HL-60 (cell line): ENCODE data around the gene SFTPB.
"Not testable (repeated sequence)": the region's sequence is repeated elsewhere in the genome, so short reads cannot be mapped to it uniquely, and the experiment has no call there.

Experiments
- DNase-seq, 2 experiments: peaks; one replicate each; pipeline ENCODE4 v3.0.0-alpha.2; 2010 to 2020; ENCODE audit warnings: low read depth in 1 of 2, low spot score in 1 of 2
- H3K27ac ChIP-seq: fragments of 250-450 bp; sonication (Bioruptor Pico); replicated peaks from 2 replicates; pipeline ENCODE4 v1.5.1; 2020; ENCODE audit warnings: mild to moderate bottlenecking, moderate library complexity
- H3K27me3 ChIP-seq: fragments of 250-450 bp; sonication (Bioruptor Pico); 2 replicates; pipeline ENCODE4 v1.5.1; 2021; ENCODE audit warnings: mild to moderate bottlenecking, moderate library complexity; ENCODE audit not compliant: insufficient read depth, poor library complexity, severe bottlenecking
- H3K4me3 ChIP-seq: replicated peaks from 2 replicates; pipeline ENCODE4 v1.5.1; 2011; ENCODE audit warnings: mild to moderate bottlenecking, control low read depth, low read length; ENCODE audit not compliant: insufficient read depth
- GABPA ChIP-seq: IDR thresholded peaks from 2 replicates; pipeline ENCODE4 v1.6.1; 2012; ENCODE audit warnings: low read depth
- POLR2AphosphoS5 ChIP-seq: IDR thresholded peaks from 2 replicates; pipeline ENCODE4 v1.6.1; 2012; ENCODE audit warnings: low read depth
- SPI1 ChIP-seq: IDR thresholded peaks from 2 replicates; pipeline ENCODE4 v1.6.1; 2012; ENCODE audit warnings: low read depth, mild to moderate bottlenecking, borderline replicate concordance
- TF ChIP-seq, protein P1 (sequence below): IDR thresholded peaks from one replicate; pipeline ENCODE4 v1.5.1; 2011; ENCODE audit warnings: low read length, control low read depth, inconsistent platforms; ENCODE audit not compliant: insufficient read depth
- TF ChIP-seq, protein P2 (sequence below): IDR thresholded peaks from 2 replicates; pipeline ENCODE4 v1.6.1; 2012; ENCODE audit warnings: low read depth; ENCODE audit not compliant: insufficient replicate concordance

SFTPB gene

GRCh38 chr2:85662899-85663593 lies 5.0 kb downstream of the SFTPB start:
- H3K27me3 ChIP-seq: no peaks in the 10 kb centered on the region
- H3K27ac ChIP-seq: no peak overlapping the region
- DNase-seq: no peak
- TF ChIP-seq, protein P1, sequence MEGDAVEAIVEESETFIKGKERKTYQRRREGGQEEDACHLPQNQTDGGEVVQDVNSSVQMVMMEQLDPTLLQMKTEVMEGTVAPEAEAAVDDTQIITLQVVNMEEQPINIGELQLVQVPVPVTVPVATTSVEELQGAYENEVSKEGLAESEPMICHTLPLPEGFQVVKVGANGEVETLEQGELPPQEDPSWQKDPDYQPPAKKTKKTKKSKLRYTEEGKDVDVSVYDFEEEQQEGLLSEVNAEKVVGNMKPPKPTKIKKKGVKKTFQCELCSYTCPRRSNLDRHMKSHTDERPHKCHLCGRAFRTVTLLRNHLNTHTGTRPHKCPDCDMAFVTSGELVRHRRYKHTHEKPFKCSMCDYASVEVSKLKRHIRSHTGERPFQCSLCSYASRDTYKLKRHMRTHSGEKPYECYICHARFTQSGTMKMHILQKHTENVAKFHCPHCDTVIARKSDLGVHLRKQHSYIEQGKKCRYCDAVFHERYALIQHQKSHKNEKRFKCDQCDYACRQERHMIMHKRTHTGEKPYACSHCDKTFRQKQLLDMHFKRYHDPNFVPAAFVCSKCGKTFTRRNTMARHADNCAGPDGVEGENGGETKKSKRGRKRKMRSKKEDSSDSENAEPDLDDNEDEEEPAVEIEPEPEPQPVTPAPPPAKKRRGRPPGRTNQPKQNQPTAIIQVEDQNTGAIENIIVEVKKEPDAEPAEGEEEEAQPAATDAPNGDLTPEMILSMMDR: no peak
- TF ChIP-seq, protein P2, sequence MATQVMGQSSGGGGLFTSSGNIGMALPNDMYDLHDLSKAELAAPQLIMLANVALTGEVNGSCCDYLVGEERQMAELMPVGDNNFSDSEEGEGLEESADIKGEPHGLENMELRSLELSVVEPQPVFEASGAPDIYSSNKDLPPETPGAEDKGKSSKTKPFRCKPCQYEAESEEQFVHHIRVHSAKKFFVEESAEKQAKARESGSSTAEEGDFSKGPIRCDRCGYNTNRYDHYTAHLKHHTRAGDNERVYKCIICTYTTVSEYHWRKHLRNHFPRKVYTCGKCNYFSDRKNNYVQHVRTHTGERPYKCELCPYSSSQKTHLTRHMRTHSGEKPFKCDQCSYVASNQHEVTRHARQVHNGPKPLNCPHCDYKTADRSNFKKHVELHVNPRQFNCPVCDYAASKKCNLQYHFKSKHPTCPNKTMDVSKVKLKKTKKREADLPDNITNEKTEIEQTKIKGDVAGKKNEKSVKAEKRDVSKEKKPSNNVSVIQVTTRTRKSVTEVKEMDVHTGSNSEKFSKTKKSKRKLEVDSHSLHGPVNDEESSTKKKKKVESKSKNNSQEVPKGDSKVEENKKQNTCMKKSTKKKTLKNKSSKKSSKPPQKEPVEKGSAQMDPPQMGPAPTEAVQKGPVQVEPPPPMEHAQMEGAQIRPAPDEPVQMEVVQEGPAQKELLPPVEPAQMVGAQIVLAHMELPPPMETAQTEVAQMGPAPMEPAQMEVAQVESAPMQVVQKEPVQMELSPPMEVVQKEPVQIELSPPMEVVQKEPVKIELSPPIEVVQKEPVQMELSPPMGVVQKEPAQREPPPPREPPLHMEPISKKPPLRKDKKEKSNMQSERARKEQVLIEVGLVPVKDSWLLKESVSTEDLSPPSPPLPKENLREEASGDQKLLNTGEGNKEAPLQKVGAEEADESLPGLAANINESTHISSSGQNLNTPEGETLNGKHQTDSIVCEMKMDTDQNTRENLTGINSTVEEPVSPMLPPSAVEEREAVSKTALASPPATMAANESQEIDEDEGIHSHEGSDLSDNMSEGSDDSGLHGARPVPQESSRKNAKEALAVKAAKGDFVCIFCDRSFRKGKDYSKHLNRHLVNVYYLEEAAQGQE: peak; percentile 58
- no peak overlapping the region for H3K4me3 ChIP-seq

- no peak for DNase-seq
Observed at GRCh38 chr2:85661139-85661858, 6.7 kb downstream of the SFTPB start.

DNA sequence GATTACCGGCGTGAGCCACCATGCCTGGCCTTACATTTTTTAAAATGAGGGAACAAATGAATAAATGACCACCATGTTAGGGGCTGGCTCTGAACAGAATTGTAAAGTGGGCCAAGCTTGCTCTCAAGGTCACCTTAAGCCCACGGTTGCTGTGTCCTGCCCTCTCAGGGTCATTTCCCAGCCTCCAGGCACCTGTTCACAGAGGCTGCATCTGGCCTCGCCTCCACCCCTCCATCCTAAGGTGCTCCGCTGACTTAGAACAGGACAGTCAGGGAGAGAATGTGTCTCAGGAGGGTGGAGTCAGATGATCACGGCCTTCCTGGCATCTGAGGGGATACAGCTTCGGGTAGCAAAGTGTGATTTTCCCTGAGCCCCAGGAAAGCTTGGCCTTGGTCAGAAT lies 7.3 kb downstream of the SFTPB start:
- TF ChIP-seq SPI1 (no peak), GABPA (no peak), POLR2AphosphoS5 (no peak)
- TF ChIP-seq, protein P2: no peak
- TF ChIP-seq, protein P1: no peak
- H3K4me3 ChIP-seq: no peak overlapping the region
- H3K27ac ChIP-seq: no peak overlapping the region
- no peak for DNase-seq
- no peaks in the 10 kb centered on the region for H3K27me3 ChIP-seq

More at GRCh38 chr2:85661139-85661858, 6.7 kb downstream of the SFTPB start:
- H3K27me3 ChIP-seq: no peaks in the 10 kb centered on the region
- H3K4me3 ChIP-seq: no peak overlapping the region
- TF ChIP-seq, protein P1: no peak
- no peak for TF ChIP-seq POLR2AphosphoS5
- no peak for TF ChIP-seq GABPA
- TF ChIP-seq, protein P2: no peak
- TF ChIP-seq SPI1: no peak
- no peak overlapping the region for H3K27ac ChIP-seq

- not testable (repeated sequence) for H3K4me3 ChIP-seq, H3K27ac ChIP-seq, DNase-seq, H3K27me3 ChIP-seq
Observed at GRCh38 chr2:85660301-85660700, 7.7 kb downstream of the SFTPB start.
